ES-I3 (cell line): Measurements from ENCODE around the gene ST6GALNAC6.
A peak's percentile ranks its signal among the peaks of the same experiment; 100 is the strongest.

ENCODE experiments used
- H3K36me3 ChIP-seq: 2 replicates; pipeline ENCODE4 v1.6.1; 2013; ENCODE audit warnings: mild to moderate bottlenecking, low read length, control low read depth, moderate library complexity; ENCODE audit not compliant: insufficient read depth
- H3K4me1 ChIP-seq: 2 replicates; pipeline ENCODE4 v1.6.1; 2013; ENCODE audit warnings: mild to moderate bottlenecking, control low read depth, low read length; ENCODE audit not compliant: insufficient read depth
- H3K9ac ChIP-seq: 2 replicates; pipeline ENCODE4 v1.6.1; 2013; ENCODE audit warnings: low read depth, mild to moderate bottlenecking, low read length, moderate library complexity
- H3K9me3 ChIP-seq: 2 replicates; pipeline ENCODE4 v1.6.1; 2013; ENCODE audit warnings: mild to moderate bottlenecking, low read length, moderate library complexity; ENCODE audit not compliant: control insufficient read depth, insufficient read depth

Gene ST6GALNAC6

DNA sequence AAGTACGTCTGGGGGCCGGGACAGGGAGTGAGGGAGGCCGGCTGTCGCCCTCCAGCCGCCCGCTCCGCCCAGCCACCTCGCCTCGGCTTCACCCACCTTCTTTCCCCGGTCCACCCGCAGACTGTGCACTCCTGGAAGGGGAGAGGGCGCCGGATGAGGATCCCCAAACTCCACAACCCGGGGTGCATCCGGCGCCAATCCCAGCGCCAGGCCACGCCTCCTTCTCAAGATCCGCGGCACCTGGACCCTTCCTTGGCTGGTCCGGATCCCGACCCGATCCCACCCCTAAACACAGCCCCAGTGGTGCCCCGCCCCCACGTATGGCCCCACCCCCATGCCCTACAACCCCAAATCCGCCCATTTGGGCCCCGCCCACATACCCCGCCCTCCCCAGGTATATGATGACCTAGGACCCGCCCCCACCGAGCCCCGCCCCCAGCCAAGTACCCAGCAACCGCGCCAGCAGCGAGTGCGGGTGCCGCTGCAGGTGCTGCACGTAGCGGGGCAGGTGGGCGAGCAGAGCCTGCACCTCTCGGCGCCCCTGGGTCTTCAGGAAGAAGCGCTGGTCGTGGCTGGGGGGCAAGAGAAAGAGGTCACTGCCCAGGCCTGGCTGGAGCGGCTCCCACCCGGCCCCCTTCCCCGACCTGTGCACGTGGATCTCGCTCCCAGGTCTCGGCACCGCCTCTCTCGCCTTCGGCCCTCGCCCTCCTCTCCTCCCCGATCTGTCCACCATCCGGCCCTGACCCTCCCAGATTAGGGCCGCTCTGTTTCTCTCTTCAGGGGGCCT is 28.0 kb upstream of the ST6GALNAC6 start:
- H3K4me1 ChIP-seq, result peaks cover 6% of the 10 kb centered on the region
- H3K9me3 ChIP-seq, result no peaks in the 10 kb centered on the region
- H3K36me3 ChIP-seq, result no peaks in the 10 kb centered on the region
- H3K9ac ChIP-seq, result peak overlapping the region; percentile 59; the same call in 1 of the 2 replicates

DNA sequence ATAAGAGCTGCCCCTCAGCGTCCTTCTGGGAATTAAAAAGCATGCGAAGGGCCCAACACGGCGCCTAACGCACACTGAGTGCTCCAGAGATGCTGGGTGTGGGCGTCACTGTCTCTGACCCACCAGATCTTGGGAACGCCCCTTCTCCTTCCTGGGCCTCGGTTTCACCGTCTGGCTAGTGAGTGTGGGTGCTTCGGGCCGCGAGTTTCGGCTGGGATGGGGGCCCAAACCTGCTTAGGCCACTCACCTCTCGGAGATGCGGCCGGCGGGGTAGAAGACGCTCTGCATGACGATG is 27.4 kb upstream of the ST6GALNAC6 start:
- Histone ChIP-seq H3K9ac (peak overlapping the region; percentile 59), H3K4me1 (peaks cover 6% of the 10 kb centered on the region)

DNA sequence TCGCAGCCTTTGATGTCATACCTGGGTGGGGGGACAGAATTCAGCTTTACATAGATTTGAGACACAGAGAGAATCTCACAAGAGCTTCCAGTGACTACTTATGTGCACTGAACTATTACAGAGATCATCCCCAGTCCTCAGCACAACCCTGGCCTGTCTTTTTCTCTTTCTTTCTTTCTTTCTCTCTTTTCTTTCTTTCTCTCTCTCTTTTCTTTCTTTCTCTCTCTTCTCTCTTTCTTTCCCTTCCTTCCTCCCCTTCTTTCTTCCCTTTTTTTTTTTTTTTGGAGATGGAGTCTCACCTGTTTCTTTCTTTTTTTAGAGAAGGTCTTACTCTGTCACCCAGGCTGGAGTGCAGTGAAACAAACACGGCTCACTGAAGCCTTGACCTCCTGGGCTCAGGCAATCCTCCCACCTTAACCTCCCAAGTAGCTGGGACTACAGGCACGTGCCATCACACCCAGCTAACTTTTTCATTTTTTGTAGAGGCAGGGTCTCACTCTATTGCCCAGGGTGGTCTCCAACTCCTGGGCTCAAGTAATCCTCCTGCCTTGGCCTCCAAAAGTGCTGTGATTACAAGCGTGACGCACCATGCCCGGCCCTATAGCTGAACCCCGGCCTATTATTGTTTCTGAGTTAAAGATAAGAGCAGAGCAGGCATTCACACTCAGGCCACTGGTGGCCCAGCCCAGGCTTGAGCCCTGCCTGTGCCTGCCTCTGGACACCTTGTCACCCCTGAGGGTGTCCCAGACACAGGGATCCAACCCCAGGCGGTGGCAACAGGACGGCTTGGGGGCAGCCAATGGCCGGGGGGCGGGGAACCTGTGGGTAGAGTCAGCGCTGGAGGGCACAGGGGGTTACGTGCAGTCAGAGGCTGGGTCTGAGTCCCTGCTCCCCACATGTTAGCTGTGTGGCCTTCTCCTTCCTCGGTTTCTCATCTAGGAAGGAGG is 26.8 kb upstream of the ST6GALNAC6 start:
- H3K9me3 ChIP-seq, result no peaks in the 10 kb centered on the region
- H3K4me1 ChIP-seq, result peaks cover under 1% of the 10 kb centered on the region
- H3K36me3 ChIP-seq, result no peaks in the 10 kb centered on the region
- H3K9ac ChIP-seq, result peak overlapping the region; percentile 59

More for the DNA sequence above, 27.4 kb upstream of the ST6GALNAC6 start:
- no peaks in the 10 kb centered on the region for H3K36me3 ChIP-seq
- H3K9me3 ChIP-seq, result no peaks in the 10 kb centered on the region

DNA sequence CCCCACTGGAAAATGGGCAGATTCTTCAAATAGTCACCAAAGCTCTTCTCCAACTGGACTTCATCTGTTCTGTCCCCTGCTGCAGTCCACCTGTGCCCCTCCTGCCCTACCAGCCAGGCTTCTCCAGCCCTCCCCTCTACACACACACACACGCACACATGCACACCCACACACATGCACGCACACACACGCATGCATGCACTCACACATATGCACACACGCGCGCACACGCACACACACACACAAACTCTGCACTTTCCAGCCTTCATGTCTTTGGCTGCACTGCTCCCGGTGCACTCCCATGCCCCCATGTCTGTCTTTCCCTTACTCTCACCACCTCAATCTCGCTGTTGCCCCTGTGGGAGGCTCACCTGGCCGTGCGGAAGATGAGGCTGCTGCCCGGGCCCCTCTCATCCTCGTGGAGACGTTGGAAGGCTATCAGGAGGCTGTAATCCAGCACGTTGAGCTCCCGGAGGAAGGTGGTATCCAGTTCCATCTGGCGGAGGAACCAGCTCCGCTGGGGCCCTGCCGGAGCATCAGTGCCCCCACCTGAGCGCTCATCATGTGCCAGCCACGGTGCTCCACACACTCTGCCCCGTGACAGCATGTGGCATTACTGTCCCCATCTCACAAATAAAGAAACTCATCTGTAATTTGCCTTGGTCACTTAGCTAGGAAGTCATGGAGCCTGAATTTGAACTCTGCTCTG is 25.5 kb upstream of the ST6GALNAC6 start:
- no peak overlapping the region for H3K9ac ChIP-seq
- H3K9me3 ChIP-seq, result no peaks in the 10 kb centered on the region
- H3K4me1 ChIP-seq, result no peaks in the 10 kb centered on the region; the same call in 1 of the 2 replicates
- H3K36me3 ChIP-seq, result no peaks in the 10 kb centered on the region

DNA sequence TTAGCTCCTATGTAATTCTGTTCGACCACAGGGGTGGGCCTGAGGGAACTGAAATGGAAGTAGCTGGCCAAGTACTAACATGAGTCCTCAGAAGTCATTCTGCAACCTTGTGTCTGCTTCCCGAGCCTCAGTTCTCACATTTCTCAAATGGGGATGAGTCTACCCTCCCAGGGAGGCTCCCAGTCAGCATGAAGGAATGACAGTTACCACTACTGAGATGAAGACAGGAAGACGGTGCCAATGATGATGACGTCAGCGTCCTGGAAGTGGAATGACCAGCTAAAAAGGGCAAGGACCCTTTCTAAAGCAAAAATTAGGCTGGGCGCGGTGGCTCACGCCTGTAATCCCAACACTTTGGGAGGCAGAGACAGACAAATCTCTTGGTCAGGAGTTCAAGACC is 24.4 kb upstream of the ST6GALNAC6 start:
- H3K9me3 ChIP-seq, result no peaks in the 10 kb centered on the region
- H3K4me1 ChIP-seq, result no peaks in the 10 kb centered on the region; the same call in 1 of the 2 replicates
- H3K9ac ChIP-seq, result no peak overlapping the region
- H3K36me3 ChIP-seq, result no peaks in the 10 kb centered on the region

DNA sequence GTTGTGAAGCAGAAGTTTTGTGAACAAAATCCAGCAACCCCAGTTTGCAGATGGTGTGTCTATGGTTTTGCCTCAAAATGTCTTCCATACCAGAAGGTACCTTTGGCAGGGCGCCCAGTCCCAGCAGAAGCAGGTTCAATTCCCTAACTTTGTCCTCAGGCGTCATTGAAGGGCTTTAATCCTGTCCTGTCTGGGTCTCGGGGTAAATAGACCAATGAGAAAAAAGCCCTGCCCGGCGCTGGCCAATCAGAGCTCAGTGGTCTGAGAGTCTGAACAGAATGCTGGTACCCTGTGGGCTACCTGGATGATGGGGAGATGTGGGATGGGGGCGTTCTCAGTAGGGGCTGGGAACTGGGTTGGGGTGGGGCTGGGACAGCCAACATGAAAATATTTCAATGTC is 23.6 kb upstream of the ST6GALNAC6 start:
- H3K9me3 ChIP-seq, result no peaks in the 10 kb centered on the region
- no peaks in the 10 kb centered on the region; the same call in 1 of the 2 replicates for H3K4me1 ChIP-seq
- no peaks in the 10 kb centered on the region for H3K36me3 ChIP-seq
- no peak overlapping the region for H3K9ac ChIP-seq

DNA sequence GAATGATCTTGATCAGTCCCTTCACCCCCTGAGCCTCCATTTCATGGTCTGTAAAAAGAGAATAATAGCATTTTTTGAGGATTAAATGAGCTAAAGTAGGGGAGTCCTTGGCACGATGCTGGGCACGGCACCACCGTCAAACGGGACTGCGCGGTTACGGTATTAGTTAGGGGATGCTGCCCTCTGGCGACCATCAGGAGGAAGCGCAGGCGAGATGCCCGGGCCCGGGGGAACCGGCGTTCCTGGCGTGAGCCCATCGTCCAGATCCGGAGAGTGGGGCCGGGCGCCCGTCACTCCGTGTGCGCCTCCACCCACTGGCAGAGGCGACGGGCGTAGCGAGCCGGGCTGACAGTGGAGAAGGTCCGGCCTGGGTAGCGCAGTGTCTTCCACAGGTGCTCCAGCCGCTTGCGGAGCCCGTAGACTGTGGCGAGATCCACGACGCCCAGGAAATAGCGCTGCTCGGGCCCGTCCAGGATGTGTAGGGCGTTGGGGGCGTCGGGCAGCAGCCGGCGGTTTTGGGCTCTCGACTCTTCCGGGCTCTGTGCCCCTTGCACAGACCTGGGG is 22.2 kb upstream of the ST6GALNAC6 start:
- no peaks in the 10 kb centered on the region for H3K9me3 ChIP-seq
- no peaks in the 10 kb centered on the region; the same call in 1 of the 2 replicates for H3K4me1 ChIP-seq
- peak overlapping the region; percentile 18; the same call in 1 of the 2 replicates for H3K9ac ChIP-seq
- no peaks in the 10 kb centered on the region for H3K36me3 ChIP-seq

DNA sequence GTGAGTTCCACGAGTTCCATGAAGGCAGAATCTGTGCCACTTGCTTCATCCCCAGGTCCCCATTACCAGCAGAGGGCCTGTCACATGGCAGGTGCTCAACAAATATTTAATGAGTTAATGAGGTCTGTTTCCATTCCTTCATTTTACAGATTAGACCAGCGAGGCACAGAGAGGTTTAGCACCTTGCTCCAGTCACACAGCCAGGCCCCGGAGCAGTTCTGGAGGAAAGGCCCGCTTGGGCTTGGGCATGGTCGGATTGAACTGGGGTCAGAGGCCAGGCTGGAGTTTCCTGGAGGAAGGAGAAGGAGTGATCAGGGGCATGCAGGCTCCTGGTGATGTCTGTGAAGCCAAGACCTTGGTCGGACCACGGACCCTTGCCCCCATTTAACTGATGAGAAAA is 21.4 kb upstream of the ST6GALNAC6 start:
- H3K4me1 ChIP-seq, result no peaks in the 10 kb centered on the region; the same call in 1 of the 2 replicates
- no peaks in the 10 kb centered on the region for H3K36me3 ChIP-seq
- no peak overlapping the region for H3K9ac ChIP-seq

DNA sequence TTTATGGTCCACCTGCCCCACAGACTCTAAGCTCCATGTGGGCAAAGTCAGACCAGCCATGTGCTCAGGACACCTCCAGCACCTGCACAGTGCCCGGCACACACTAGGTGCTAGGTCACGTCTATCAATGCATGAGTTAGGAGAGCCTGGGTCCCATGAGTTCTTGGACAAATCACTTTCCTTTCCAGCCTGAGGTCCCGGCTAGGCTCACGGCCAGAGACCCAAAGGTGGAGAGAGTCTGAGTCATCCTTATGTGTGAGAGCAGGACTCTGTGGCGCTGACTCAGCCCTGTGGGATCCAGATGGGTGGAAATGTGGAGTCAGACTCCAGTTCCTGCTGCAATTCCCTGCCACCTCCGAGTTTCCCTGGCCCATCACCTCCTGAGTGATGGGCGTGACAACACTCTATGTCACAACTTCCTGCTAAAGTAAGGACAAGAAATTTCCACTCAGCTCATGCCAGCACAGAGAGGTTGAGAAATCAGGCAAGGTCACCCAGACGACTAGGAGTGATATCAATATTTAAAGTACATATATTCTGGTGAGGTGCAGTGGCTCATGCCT is 19.9 kb upstream of the ST6GALNAC6 start:
- Histone ChIP-seq H3K4me1 (no peaks in the 10 kb centered on the region; the same call in 1 of the 2 replicates), H3K9me3 (no peaks in the 10 kb centered on the region), H3K36me3 (no peaks in the 10 kb centered on the region), H3K9ac (no peak overlapping the region)

More for the DNA sequence above, 21.4 kb upstream of the ST6GALNAC6 start:
- H3K9me3 ChIP-seq, result no peaks in the 10 kb centered on the region

DNA sequence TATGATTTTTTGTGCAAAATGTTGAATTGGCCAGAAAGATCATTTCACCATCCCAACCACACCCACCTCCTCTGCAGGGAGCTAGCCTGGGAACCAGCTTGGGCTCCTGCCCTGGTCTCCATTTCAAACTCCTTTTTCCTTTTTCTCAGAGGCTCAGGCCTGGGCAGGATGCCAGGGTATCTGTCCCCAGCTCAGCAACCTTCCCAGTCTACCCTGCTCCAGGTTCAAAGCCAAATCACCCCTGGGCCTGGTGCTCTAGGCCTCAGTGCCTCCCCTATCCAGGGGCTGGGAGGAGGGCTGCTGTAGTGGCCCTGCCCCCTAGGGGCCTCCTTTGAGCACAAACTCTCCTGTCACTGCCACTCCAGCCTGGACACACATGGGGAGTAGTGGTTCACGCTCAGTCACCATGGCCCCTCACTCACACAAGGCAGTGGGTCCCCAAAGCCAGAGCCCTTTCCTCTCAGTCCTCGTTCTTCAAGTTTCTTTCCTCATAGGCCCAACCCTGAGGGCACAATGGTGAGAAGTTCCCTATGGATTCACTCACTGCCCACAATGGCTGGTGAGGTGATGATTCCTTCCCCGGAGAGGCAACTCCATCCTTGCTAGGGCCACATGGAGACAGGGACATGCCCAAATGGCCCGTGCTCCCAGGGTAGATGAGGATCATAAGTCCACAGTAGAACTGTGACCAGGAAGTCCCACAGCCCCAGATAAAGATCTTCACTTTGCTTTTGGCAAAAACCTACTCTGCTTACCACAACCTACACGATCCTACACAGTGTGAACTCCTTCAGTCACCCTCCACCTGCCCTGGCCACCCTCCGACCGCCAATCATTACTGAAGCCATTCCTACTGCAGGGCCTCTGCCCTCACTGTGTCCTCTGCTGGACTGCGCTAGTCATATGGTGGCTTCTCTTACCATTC is 19.0 kb upstream of the ST6GALNAC6 start:
- no peaks in the 10 kb centered on the region; the same call in 1 of the 2 replicates for H3K4me1 ChIP-seq
- no peak overlapping the region for H3K9ac ChIP-seq
- H3K36me3 ChIP-seq, result no peaks in the 10 kb centered on the region
- no peaks in the 10 kb centered on the region for H3K9me3 ChIP-seq

DNA sequence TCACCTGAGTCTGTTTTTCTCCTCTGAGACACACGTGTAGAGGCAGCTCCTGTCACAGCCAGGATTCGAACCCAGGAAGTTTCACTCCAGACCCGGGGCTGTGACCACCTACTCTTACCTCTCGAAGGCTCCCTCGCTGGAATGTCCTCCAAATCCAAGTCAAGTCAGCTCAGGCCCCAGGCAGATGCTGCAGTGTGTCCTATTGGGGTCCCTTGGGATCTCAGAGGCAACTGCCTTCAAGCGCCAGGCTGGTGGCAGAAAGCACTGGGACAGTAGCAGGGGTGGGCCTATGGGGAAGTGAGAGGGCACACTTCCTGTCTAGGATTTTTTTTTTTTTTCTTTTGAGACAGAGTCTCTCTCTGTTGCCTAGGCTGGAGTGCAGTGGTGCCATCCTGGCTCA is 18.2 kb upstream of the ST6GALNAC6 start:
- no peaks in the 10 kb centered on the region for H3K36me3 ChIP-seq
- H3K4me1 ChIP-seq, result no peaks in the 10 kb centered on the region; the same call in 1 of the 2 replicates
- no peak overlapping the region for H3K9ac ChIP-seq
- no peaks in the 10 kb centered on the region for H3K9me3 ChIP-seq

DNA sequence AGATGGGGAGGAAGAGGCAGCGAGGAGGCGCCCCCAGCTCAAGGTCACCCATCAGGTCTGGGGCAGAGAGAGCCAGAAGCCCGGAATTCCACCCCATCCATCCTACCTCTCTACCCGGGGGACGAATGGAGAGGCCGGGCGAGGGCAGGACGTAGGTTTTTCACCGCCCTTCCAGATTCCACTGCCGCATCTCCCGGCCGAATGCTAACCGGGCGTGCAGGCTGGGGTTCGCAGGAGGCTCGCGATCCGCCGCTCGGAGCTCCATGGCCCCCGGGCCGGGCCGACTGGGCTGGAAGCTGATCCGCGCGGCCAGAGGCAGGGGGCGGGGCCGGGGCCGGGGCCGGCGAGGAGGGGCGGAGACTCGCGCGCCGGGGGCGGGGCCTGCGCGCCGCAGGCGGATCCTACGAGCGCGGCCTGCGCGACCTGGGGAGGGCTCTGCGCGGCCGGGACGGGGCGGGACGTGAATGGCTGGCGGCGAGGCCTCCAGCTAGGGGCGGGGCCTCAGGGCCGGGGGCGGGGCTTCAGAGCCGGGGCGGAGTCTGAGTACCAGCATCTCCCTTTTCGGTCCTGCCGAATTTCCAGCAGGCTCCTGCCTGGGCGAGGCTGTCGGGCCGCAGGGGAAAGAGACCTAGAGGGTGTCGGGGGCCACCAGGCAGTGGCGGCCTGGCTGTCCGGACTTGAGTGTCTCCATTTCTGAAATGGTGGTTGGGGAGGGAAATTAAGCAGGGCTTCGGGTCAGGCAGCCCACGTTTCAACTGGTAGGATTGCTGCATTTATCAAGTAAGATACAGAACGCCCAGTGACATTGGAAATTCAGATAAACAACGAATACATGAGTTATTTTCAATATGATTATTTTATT is 17.5 kb upstream of the ST6GALNAC6 start, which contains the start of gene ST6GALNAC4:
TSS of gene ST6GALNAC4 (minus strand) at position 322 of the 862 bp plus-strand sequence. CDS start 622 bp downstream, outside the sequence.
- Histone ChIP-seq H3K4me1 (no peaks in the 10 kb centered on the region; the same call in 1 of the 2 replicates), H3K36me3 (no peaks in the 10 kb centered on the region), H3K9me3 (no peaks in the 10 kb centered on the region), H3K9ac (peak within 1 kb of the TSS; percentile 72)
